Ovary (tissue), 3 donors: ENCODE measurements around the gene ETV4.

ENCODE experiments used
- CTCF ChIP-seq, 3 donors: fragments of 450-650 bp in 2 of 3; fragments of 200-600 bp in 1 of 3; IDR thresholded peaks; one replicate each; pipeline versions ENCODE4 v1.5.1 to v1.8.0; 2016 to 2022; ENCODE audit warnings: antibody characterized with exemption in 3 of 3, mild to moderate bottlenecking in 1 of 3
- EP300 ChIP-seq: sonication (generic); formaldehyde crosslinking; IDR thresholded peaks from one replicate; pipeline ENCODE4 v1.6.1; 2017; ENCODE audit warnings: antibody characterized with exemption
- POLR2A ChIP-seq: fragments of 450-650 bp; IDR thresholded peaks from one replicate; pipeline ENCODE4 v1.6.1; 2017; ENCODE audit warnings: antibody characterized with exemption, mild to moderate bottlenecking, moderate library complexity
- donor health status: DM: no; HTN: no; CAD: no.

GRCh38 chr17:43548689-43549379 is 2.7 kb upstream of the ETV4 start:
- TF ChIP-seq POLR2A (no peak), CTCF (IDR thresholded peaks at IDR 0.05) (no peak), EP300 (no peak)
